HCT116 (cell line): ENCODE measurements around the gene MTERF4. TPM values are rescaled to one million over a fixed set of nuclear protein-coding genes. Genes with fewer than 3 reads are reported as not detected.

Source experiments
- ATAC-seq: fragments of 200-7000 bp; cut with Tn5 transposase; 2 replicates; pipeline ENCODE4 v1.9.1; 2020; ENCODE audit warnings: mild to moderate bottlenecking, moderate library complexity
- BruUV-seq: library from RNA; stranded (reverse); fragments of 400-500 nt; replicated peaks from 2 replicates; lab custom pipeline; 2021; lab: Mats Ljungman, UMichigan
- CTCF ChIA-PET: fragments of 300-600 bp; sonication (Branson Sonifier 250); formaldehyde crosslinking; loops from one replicate; lab custom pipeline; 2021; ENCODE audit warnings: antibody characterized with exemption; lab: Charles Lee
- POLR2A ChIA-PET: fragments of 300-600, 350-600 bp; sonication (Branson Sonifier 250); formaldehyde crosslinking; loops from one replicate; lab custom pipeline; 2021; ENCODE audit warnings: antibody characterized with exemption; lab: Charles Lee
- RAD21 ChIA-PET, 2 experiments: fragments of 300-600 bp; sonication (Branson Sonifier 250); formaldehyde crosslinking; loops; one replicate each; lab custom pipeline; 2023; ENCODE audit warnings: low total read pairs in 2 of 2; ENCODE audit not compliant: uncharacterized antibody in 2 of 2, unreplicated experiment in 2 of 2, low non-redundant PET in 1 of 2; lab: Charles Lee
- DNase-seq: peaks from one replicate; pipeline ENCODE4 v3.0.0-alpha.2; 2010; ENCODE audit warnings: low read depth, low spot score
- H2AFZ ChIP-seq: fragments of 200-600 bp; shearing (Covaris generic), sonication (generic); 2 replicates; pipeline ENCODE4 v1.6.1; 2017; ENCODE audit warnings: low read depth, mixed run types, mixed read lengths, antibody characterized with exemption, low read length; ENCODE audit not compliant: poor library complexity, severe bottlenecking
- H3K27ac ChIP-seq: 2 replicates; pipeline ENCODE4 v1.5.1; 2012; ENCODE audit warnings: low read depth, low read length
- H3K27me3 ChIP-seq: fragments of 200-600 bp; sonication (generic); 2 replicates; pipeline ENCODE4 v1.6.1; 2016; ENCODE audit warnings: mixed run types, low read length, mixed read lengths; ENCODE audit not compliant: insufficient read depth
- H3K36me3 ChIP-seq, 2 experiments: fragments of 200-500 bp in 1 of 2; fragments of 200-600 bp in 1 of 2; sonication (Bioruptor generic) in 1 of 2; sonication (generic) in 1 of 2; 2 replicates each; pipeline versions ENCODE4 v1.5.1 to v1.6.1; 2014 to 2016; ENCODE audit warnings: low read length in 2 of 2, inconsistent platforms in 1 of 2, mixed read lengths in 1 of 2, mixed run types in 1 of 2; ENCODE audit not compliant: insufficient read depth in 2 of 2, control insufficient read depth in 1 of 2
- H3K4me1 ChIP-seq, 2 experiments: fragments of 200-600 bp in 1 of 2; sonication (generic) in 1 of 2; 2 replicates each; pipeline versions ENCODE4 v1.5.1 to v1.6.1; 2012 to 2017; ENCODE audit warnings: low read length in 2 of 2, inconsistent platforms in 1 of 2, mild to moderate bottlenecking in 1 of 2, mixed read lengths in 1 of 2, mixed run types in 1 of 2, moderate library complexity in 1 of 2; ENCODE audit not compliant: insufficient read depth in 2 of 2, control insufficient read depth in 1 of 2
- H3K4me2 ChIP-seq: fragments of 200-600 bp; sonication (generic); 2 replicates; pipeline ENCODE4 v1.6.1; 2017; ENCODE audit warnings: mixed run types, low read length, mixed read lengths
- H3K4me3 ChIP-seq, 2 experiments: fragments of 200-600 bp in 1 of 2; sonication (generic) in 1 of 2; replicated peaks in 1 of 2; 2 replicates each; pipeline ENCODE4 v1.5.1; 2011 to 2016; ENCODE audit warnings: low read length in 2 of 2, control low read depth in 1 of 2, low read depth in 1 of 2, mild to moderate bottlenecking in 1 of 2, mixed read lengths in 1 of 2, mixed run types in 1 of 2
- H3K79me2 ChIP-seq: fragments of 200-600 bp; sonication (generic); 2 replicates; pipeline ENCODE4 v1.6.1; 2017; ENCODE audit warnings: mild to moderate bottlenecking, mixed run types, low read length, moderate library complexity, mixed read lengths; ENCODE audit not compliant: insufficient read depth
- H3K9ac ChIP-seq: fragments of 200-600 bp; sonication (generic); 2 replicates; pipeline ENCODE4 v1.6.1; 2016; ENCODE audit warnings: low read length, mixed read lengths
- H3K9me2 ChIP-seq: fragments of 200-600 bp; sonication (generic), shearing (Covaris generic); 2 replicates; pipeline ENCODE4 v1.6.1; 2017; ENCODE audit warnings: mixed run types, mild to moderate bottlenecking, moderate library complexity; ENCODE audit not compliant: insufficient read depth
- H3K9me3 ChIP-seq, 2 experiments: fragments of 200-500 bp in 1 of 2; fragments of 200-600 bp in 1 of 2; sonication (Bioruptor generic) in 1 of 2; sonication (generic) in 1 of 2; 2 replicates each; pipeline ENCODE4 v1.6.1; 2014 to 2017; ENCODE audit warnings: low read length in 2 of 2, mixed read lengths in 2 of 2, inconsistent platforms in 1 of 2, low read depth in 1 of 2, mild to moderate bottlenecking in 1 of 2, mixed run types in 1 of 2, moderate library complexity in 1 of 2; ENCODE audit not compliant: control insufficient read depth in 1 of 2, insufficient read depth in 1 of 2
- H4K20me1 ChIP-seq: fragments of 200-600 bp; sonication (generic), shearing (Covaris generic); 2 replicates; pipeline ENCODE4 v1.6.1; 2017; ENCODE audit warnings: mixed run types, mild to moderate bottlenecking, moderate library complexity; ENCODE audit not compliant: insufficient read depth
- CBX3 ChIP-seq: IDR thresholded peaks from 2 replicates; pipeline ENCODE4 v1.6.1; 2012; ENCODE audit warnings: low read depth
- CTCF ChIP-seq, 3 experiments: fragments of 200-600 bp in 1 of 3; sonication (generic) in 1 of 3; IDR thresholded peaks in 2 of 3; conservative IDR thresholded peaks in 1 of 3; 2 replicates each; pipeline ENCODE4 v1.5.1; 2012 to 2017; ENCODE audit warnings: low read depth in 2 of 3, low read length in 2 of 3, antibody characterized with exemption in 1 of 3, borderline replicate concordance in 1 of 3, control low read depth in 1 of 3, mild to moderate bottlenecking in 1 of 3, mixed read lengths in 1 of 3, mixed run types in 1 of 3, moderate library complexity in 1 of 3; ENCODE audit not compliant: insufficient read depth in 1 of 3
- EGR1 ChIP-seq: IDR thresholded peaks from 2 replicates; pipeline ENCODE4 v1.6.1; 2012; ENCODE audit warnings: low read depth
- ELF1 ChIP-seq: IDR thresholded peaks from 2 replicates; pipeline ENCODE4 v1.6.1; 2012; ENCODE audit warnings: low read depth, borderline replicate concordance
- SP1 ChIP-seq: IDR thresholded peaks from 2 replicates; pipeline ENCODE4 v1.6.1; 2012; ENCODE audit warnings: low read depth
- SRF ChIP-seq: IDR thresholded peaks from 2 replicates; pipeline ENCODE4 v1.6.1; 2012; ENCODE audit warnings: low read depth
- TCF7L2 ChIP-seq: IDR thresholded peaks from 2 replicates; pipeline ENCODE4 v1.7.0; 2011; ENCODE audit warnings: borderline replicate concordance, inconsistent platforms; ENCODE audit not compliant: insufficient read depth, insufficient read length; ENCODE audit errors: extremely low read depth
- YY1 ChIP-seq: IDR thresholded peaks from 2 replicates; pipeline ENCODE4 v1.6.1; 2011; ENCODE audit warnings: low read length, low read depth, moderate library complexity, mild to moderate bottlenecking; ENCODE audit not compliant: insufficient replicate concordance; ENCODE audit errors: extremely low read depth
- ZFX ChIP-seq: fragments of 450-650 bp; IDR thresholded peaks from 2 replicates; pipeline ENCODE4 v1.6.1; 2017
- ZNF274 ChIP-seq: fragments of 200-500 bp; sonication (Bioruptor generic); IDR thresholded peaks from 2 replicates; pipeline ENCODE4 v1.6.1; 2014; ENCODE audit warnings: mild to moderate bottlenecking, low read depth, low read length, inconsistent platforms
- intact Hi-C: fragments of 100-400 bp; cut with micrococcal nuclease; formaldehyde crosslinking; loops from 2 replicates; pipeline ENCODE4 v1.10.0; 2022
- total RNA-seq: library from RNA; stranded (reverse); gene quantifications from one replicate; pipeline ENCODE4 v1.2.1, GENCODE V29; 2021; ENCODE audit not compliant: unreplicated experiment
- TF ChIP-seq, protein P1 (sequence below): IDR thresholded peaks from 2 replicates; pipeline ENCODE4 v1.6.1; 2012
- TF ChIP-seq, protein P2 (sequence below): IDR thresholded peaks from 2 replicates; pipeline ENCODE4 v1.6.1; 2012

MTERF4 gene
- total RNA-seq, 1 experiment from 2014 or later: 25.5 TPM

DNA sequence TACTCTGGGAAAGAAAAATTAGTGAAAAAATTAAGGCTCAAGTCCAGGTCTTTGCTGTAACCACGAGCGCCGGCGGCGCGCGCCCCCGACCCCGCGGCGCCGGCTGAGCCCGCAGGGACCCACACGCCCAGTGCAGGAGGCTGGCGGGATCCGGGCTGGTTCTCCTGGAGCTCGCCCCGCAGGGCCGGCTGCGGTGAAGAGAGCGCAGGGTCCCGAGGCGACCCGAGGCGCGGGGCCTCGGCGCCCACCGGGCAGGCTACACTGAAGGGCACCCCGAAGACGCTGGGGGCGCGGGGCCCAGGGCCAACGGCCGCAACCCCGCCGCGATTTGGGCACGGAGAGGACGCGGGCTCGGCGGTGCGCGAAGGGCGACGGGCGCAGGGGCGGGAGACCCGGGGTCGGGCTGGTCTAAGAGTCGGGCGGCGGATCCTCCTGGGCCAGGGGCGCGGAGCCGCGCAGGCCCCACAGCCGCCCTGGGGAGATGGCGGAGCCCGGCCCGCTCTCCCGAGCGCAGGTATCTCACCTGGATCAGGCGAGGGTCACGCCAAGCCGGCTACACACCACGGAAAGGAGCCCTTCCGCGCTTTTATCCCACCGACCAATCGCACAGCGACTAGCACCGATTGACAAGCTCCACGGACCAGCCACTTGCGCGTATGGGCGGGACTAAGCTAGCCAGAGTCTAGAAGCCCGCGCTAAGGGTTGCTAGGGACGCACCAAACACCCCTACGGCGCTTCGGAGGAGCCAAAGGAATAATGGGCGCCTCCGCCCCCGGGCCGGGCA lies 47.0 kb upstream of the MTERF4 start, which contains the start of gene PASK (continued):
- no peak for TF ChIP-seq CTCF (IDR thresholded peaks at IDR 0.05 in 2 of 3, conservative IDR thresholded peaks at IDR 0.05 in 1 of 3; ENCODE audit: borderline replicate concordance in 1 of 3, insufficient read depth in 1 of 3, low read depth in 2 of 3, low read length in 2 of 3)
- TF ChIP-seq, protein P1, sequence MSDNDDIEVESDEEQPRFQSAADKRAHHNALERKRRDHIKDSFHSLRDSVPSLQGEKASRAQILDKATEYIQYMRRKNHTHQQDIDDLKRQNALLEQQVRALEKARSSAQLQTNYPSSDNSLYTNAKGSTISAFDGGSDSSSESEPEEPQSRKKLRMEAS: peak; percentile 45; the same call in 1 of the 2 replicates

DNA sequence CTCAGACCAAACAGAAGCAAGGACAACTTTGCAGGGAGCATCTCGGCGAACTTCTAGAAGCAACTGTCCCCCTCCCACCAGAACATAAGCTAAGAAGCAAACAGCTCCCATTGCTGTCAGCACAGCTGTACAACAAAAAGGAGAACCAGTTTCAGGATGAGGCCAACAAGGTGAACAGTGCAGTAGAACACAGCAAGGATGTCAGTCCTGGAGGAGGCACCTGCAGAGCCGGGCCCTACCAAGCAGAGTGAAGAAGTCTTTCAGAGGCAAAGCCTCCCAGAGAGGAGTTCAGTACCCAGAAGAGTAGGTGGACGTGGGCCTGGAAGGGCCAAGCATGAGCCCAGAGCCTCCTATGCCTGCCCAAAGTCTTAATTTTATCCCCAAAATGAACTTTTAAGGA lies 46.2 kb upstream of the MTERF4 start:
- no peak for ATAC-seq
- TSS peak; percentile 67 for BruUV-seq

More for the DNA sequence above, 46.2 kb upstream of the MTERF4 start:
- Histone ChIP-seq H3K9me3 (no peaks in the 10 kb centered on the region), H2AFZ (no peak overlapping the region), H3K27ac (peak overlapping the region; percentile 65; the same call in 1 of the 2 replicates), H3K79me2 (peaks cover 44% of the 10 kb centered on the region), H3K27me3 (no peaks in the 10 kb centered on the region), H3K4me1 (peaks cover 11 to 22% of the 10 kb centered on the region in 2 experiments; a peak in 3 of 4 replicates), H3K36me3 (no peaks in the 10 kb centered on the region), H3K4me3 (peak overlapping the region; percentile 82 to 83), H3K9ac (peak overlapping the region; percentile 91), H4K20me1 (no peaks in the 10 kb centered on the region), H3K4me2 (peak overlapping the region; percentile 99), H3K9me2 (no peaks in the 10 kb centered on the region)
- ChIA-PET CTCF (no interaction called here), POLR2A (interaction anchor here (1.5 kb wide), 1 partner anchor 11 kb away, joined by 3 read pairs; no protein-coding TSS in a partner anchor), RAD21 (interaction anchor here in 1 of 2 experiments (0.6 kb wide), 1 partner anchor 23 kb away, joined by 3 read pairs; no protein-coding TSS in a partner anchor)
- TF ChIP-seq, protein P2, sequence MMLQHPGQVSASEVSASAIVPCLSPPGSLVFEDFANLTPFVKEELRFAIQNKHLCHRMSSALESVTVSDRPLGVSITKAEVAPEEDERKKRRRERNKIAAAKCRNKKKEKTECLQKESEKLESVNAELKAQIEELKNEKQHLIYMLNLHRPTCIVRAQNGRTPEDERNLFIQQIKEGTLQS: no peak
- no peak for TF ChIP-seq CBX3
- TF ChIP-seq ELF1: no peak
- no peak for TF ChIP-seq YY1
- no peak for TF ChIP-seq EGR1
- TF ChIP-seq ZFX: no peak
- TF ChIP-seq ZNF274: no peak
- TF ChIP-seq SRF: no peak
- TF ChIP-seq SP1: no peak
- no peak for TF ChIP-seq TCF7L2
- TF ChIP-seq, protein P1: no peak
- intact Hi-C loops: no loop called here
- DNase-seq: no peak
